A549 (cell line): ENCODE data around the gene MADCAM1.

Experiments
- CEBPB ChIP-seq, 2 experiments: fragments of >200 bp in 1 of 2; sonication (Bioruptor Twin) in 1 of 2; formaldehyde crosslinking in 1 of 2; IDR thresholded peaks; 2 replicates each; pipeline ENCODE4 v1.6.1; 2012 to 2016
- POLR2A ChIP-seq: IDR thresholded peaks from 2 replicates; pipeline ENCODE4 v1.6.1; 2012; ENCODE audit warnings: mild to moderate bottlenecking, low read length
- TP53 ChIP-seq: fragments of 250-450 bp; sonication (Bioruptor Pico); IDR thresholded peaks from 2 replicates; pipeline ENCODE4 v1.5.0; 2021; ENCODE audit warnings: mild to moderate bottlenecking, moderate library complexity
- ZFP36 ChIP-seq: fragments of 450-650 bp; IDR thresholded peaks from 2 replicates; pipeline ENCODE4 v1.6.1; 2014; ENCODE audit warnings: borderline replicate concordance; ENCODE audit not compliant: partially characterized antibody
- TF ChIP-seq, protein P1 (sequence below): IDR thresholded peaks from 2 replicates; pipeline ENCODE4 v1.6.1; 2012
- TF ChIP-seq, protein P2 (sequence below): fragments of 150-350 bp; IDR thresholded peaks from 2 replicates; pipeline ENCODE4 v1.6.1; 2014; ENCODE audit warnings: low read depth, mild to moderate bottlenecking, low read length
- TF ChIP-seq, protein P3 (sequence below): fragments of >200 bp; sonication (Bioruptor Twin); formaldehyde crosslinking; IDR thresholded peaks from 3 replicates; pipeline ENCODE4 v1.5.1; 2016
- TF ChIP-seq, protein P4 (sequence below): fragments of 250-450 bp; sonication (Bioruptor Pico); IDR thresholded peaks from 2 replicates; pipeline ENCODE4 v1.5.0; 2020; ENCODE audit warnings: low read depth, mild to moderate bottlenecking, moderate library complexity

DNA sequence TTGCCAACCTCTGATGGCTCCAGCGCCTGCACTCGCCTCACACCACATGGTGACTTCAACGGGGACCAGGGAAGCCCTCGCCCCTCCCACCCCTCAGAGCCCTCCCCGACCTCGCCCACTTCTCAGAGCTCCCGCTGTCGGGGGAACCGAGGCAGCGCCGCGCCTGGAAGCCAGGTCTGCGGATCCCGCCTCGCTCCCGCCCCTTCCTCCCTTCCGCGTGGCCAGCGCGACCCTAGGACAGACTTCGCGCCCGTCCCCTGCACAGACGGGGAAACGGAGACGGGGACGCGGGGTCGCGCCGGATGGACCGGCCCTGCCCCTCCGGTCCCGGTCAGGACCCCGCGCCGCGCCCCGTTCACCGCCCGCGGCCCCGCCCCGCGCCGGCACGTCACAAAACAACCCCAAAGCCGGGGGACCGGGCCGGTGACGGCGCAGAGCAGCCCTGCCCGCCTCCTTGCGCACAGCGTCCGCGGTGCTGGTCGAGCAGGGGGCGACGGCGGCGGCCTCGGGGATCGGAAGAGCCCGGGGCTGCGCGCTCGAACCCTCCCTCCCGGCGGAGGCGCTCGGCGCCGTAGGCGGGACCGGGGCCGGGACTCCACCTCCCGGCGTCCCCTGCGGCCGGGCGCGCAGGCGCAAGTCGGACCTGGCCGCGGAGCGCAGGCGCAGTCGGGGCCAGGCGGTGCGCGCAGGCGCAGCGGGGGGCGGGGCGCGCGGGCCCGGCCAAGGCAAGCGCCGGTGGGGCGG is 34.9 kb downstream of the MADCAM1 start:
- TF ChIP-seq, protein P1, sequence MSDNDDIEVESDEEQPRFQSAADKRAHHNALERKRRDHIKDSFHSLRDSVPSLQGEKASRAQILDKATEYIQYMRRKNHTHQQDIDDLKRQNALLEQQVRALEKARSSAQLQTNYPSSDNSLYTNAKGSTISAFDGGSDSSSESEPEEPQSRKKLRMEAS: peak; percentile 26; the same call in 1 of the 2 replicates
- TF ChIP-seq TP53 (CRISPR knock-in tag) (no peak), POLR2A (peak; percentile 32), ZFP36 (no peak), CEBPB (IDR thresholded peaks at IDR 0.05) (no peak)
- TF ChIP-seq, protein P2, sequence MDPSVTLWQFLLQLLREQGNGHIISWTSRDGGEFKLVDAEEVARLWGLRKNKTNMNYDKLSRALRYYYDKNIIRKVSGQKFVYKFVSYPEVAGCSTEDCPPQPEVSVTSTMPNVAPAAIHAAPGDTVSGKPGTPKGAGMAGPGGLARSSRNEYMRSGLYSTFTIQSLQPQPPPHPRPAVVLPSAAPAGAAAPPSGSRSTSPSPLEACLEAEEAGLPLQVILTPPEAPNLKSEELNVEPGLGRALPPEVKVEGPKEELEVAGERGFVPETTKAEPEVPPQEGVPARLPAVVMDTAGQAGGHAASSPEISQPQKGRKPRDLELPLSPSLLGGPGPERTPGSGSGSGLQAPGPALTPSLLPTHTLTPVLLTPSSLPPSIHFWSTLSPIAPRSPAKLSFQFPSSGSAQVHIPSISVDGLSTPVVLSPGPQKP: no peak
- TF ChIP-seq, protein P3, sequence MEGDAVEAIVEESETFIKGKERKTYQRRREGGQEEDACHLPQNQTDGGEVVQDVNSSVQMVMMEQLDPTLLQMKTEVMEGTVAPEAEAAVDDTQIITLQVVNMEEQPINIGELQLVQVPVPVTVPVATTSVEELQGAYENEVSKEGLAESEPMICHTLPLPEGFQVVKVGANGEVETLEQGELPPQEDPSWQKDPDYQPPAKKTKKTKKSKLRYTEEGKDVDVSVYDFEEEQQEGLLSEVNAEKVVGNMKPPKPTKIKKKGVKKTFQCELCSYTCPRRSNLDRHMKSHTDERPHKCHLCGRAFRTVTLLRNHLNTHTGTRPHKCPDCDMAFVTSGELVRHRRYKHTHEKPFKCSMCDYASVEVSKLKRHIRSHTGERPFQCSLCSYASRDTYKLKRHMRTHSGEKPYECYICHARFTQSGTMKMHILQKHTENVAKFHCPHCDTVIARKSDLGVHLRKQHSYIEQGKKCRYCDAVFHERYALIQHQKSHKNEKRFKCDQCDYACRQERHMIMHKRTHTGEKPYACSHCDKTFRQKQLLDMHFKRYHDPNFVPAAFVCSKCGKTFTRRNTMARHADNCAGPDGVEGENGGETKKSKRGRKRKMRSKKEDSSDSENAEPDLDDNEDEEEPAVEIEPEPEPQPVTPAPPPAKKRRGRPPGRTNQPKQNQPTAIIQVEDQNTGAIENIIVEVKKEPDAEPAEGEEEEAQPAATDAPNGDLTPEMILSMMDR: no peak
- TF ChIP-seq, protein P4, sequence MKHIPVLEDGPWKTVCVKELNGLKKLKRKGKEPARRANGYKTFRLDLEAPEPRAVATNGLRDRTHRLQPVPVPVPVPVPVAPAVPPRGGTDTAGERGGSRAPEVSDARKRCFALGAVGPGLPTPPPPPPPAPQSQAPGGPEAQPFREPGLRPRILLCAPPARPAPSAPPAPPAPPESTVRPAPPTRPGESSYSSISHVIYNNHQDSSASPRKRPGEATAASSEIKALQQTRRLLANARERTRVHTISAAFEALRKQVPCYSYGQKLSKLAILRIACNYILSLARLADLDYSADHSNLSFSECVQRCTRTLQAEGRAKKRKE: no peak
